Activated gamma-delta T cell (primary cell): ENCODE data around the gene PPP1R13L.

Source experiments
- DNase-seq: peaks from one replicate; lab custom pipeline; 2025; lab: John Stamatoyannopoulos, UW

The PPP1R13L gene

DNA sequence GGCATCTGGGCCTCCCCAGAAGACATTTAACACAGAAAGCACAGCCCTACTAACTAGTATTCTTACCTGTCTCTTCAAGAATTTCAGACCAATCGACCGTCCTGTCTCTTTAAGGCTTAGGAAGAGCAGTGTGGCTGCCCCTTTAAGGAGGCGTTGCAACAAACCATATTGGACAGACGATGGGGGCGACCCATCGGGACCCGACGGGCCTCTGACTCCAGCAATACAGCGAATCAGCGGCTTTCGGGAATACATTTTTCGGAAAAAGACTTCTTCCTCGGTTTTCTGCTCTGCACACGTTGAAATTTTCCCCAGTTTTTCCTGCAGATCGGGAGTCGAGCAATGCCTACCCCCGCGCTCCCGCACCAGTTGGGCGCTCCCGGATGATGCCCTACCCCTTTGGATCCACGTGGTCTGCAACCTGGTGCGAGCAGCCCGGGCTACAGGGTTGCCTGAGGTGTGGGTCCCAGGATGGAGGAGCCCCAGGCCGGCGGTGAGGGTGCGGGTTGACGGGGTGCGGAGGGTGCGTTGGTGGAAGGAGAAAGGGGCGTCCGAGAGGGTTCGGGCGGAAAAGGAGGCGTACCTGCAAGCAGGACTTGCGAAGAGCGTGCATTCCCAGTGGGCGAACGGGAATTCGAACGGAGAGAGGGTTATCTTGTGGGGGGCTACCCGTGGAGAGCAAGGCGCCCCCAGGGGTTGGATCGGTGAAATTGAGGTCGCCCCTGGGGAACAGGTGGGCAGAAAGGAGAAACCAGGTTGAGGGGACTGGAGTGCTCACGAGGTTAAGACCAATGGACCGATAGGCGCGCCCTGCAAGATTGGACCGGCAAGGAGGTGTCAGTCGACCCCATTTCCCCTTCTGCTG, 1.6 kb upstream of the PPP1R13L start, which contains the start of gene POLR1G:
POLR1G (plus strand) TSS at position 419 of the 865 bp plus-strand sequence; CDS start at position 472, 53 bp downstream.
- peak; percentile 50 for DNase-seq

DNA sequence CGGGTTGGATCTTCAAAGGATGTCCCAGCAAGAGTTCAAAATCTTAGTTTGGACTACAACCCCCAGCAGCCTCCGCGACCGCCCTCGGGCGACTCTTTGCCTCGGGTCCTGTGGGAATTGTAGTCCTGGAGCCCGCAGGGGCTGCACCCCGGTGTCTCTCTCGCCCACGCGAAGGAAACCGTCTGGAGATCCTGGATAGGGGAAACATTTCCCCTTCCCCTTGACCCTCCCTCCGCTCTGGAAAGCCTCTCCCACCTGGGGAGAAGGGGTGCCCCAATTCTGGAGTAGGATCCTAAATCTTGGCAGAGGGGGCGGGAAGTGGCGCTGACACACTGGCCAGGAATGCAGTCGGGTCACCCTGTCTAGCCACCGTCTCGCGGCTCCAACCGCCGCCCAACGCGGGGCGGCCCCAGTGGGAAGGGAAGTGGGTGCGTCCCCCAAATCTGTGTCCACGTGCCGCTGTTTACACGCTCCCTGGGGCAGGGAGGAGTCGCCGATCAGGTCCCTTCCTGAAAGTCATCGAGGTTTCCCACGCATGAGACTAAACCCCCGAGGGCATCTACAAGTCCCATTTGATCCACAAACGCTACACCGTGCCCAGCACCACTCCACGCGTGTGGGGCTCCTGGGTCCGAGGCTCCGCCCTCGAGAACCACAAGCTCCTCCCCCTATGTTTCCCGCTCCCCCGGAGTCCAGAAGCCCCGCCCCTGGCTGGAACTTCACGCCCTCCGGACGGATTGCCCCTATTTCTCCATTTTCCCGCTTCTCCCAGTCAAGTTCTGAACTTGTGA, 761 bp upstream of the PPP1R13L start:
- DNase-seq: peak; percentile 72

DNA sequence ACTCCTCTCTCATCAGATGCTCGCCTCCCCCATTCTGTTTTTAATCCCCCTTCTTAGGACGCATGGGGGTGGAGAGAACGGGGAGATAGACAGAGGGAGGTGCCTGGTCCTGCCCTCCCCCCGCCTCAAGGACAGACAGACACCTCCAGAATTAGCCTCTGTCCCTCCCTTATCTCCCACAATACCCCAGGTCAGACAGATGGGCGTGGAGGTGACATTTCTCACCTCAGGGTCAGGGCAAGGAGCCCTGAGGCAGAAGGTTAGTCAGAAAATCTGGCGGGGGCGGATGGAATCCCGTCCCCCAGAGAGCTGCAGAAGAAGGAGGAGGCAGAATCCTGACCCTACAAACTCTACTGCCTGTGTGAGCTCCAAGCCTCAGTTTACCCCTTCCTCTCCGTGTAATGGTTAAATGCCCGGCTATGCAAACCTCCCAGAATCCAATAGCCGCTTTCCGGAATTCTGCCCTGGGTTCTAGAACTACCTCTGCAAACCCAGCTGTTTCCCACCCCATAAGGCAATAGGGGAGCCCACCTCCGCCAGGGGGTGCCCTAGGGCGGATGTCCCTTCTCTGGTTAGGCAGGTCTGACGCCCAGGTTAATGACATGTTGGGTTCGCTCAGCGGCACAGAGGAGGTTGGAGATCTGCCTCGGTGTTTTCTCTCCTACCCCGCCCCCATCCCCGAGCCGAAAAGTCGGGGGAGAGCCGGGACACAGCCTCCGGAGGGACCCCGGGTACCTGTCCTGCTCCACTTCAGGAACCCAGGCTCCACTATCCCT, 900 bp downstream of the PPP1R13L start:
- DNase-seq: no peak

DNA sequence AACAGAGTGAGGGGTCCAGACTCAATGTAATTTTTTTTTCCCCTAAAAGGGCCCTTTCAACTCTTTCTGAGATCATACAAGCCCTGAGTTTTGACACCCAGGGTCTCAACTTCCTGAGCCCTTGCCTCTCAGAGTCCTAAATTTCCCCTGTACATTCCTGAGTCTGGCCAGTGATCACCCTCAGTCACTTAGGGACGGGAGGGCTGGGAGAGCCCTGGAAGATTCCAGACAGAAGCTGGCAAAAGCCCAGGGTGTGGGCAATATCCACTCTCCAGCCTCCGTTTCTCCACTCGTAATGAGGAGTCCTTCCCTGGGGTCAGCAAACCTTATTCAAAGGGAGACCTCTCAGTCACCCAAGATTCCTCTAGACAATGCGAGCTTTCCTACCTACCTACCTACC, 1.6 kb downstream of the PPP1R13L start:
- no peak for DNase-seq

DNA sequence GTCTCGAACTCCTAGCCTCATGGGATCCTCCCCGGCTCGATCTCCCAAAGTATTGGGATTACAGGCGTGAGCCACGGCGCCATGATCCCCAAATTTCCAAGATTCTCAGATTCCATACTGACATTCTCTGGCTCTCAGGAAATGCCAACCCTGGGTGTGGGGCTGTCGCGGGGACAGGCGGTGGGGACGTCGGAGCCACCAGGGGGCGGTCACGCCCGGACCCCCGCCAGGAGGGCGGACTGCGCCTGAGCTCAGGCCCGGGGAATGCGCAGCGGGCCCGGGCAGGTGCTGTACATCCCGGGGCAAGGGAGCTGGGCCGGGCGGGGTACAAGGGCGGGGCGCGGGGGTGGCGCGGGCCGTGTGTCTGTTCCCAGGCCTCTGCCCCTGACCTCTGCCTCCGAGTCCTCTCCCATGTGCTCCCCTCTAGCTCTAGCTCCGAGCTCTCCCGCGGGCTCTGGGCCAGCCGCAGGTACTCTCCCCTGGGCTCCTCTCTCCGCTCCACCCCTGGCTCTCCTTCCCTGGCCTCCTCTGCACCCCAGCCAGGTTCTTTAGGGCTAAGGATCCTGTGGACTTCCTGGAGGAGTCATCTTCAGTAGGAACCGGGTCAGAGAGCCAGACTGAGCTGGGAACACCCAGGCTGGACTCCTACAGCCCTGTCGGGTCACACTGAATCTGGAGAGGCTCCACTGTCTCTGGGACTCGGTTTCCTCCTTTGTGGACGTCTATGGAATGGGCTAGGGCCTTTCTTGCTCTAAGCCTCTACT, 2.4 kb downstream of the PPP1R13L start:
- DNase-seq: no peak

DNA sequence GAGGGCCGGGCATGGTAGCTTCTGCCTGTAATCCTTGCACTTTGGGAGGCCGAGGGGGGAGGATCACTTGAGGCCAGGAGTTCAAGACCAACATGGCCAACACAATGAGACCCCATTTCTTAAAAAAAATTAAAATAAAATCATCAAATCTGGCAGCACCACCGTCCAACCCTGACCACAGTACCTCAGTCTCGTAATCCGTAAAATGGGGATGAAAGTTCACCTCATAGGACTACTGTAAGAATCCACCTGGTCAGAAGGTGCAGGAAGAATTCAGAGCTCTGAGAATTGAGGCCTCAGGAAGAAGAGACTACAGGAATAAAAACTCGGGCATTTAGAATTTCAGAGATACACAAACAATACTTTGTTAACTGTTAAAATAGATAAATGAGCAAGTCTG, 3.1 kb downstream of the PPP1R13L start:
- DNase-seq: no peak

DNA sequence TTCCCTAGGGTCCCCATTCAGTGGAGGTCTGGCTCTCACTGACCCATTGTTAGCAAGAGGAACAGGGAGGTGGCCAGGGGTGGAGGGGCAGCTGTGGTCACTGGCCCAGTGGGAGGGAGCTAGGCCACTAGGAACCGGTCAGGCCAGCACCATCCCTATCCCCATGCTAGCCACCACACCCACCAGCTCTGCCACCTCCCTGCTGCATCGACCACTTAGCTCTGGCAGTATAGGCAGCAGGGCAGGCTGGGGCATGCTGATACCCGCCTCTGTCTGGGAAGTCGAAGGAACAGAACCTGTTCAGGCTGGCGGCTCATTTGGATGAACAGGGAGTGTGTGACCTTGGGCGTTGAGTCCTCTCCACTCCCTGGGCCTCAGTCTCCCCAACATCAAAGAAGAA, 4.7 kb downstream of the PPP1R13L start:
- no peak for DNase-seq

DNA sequence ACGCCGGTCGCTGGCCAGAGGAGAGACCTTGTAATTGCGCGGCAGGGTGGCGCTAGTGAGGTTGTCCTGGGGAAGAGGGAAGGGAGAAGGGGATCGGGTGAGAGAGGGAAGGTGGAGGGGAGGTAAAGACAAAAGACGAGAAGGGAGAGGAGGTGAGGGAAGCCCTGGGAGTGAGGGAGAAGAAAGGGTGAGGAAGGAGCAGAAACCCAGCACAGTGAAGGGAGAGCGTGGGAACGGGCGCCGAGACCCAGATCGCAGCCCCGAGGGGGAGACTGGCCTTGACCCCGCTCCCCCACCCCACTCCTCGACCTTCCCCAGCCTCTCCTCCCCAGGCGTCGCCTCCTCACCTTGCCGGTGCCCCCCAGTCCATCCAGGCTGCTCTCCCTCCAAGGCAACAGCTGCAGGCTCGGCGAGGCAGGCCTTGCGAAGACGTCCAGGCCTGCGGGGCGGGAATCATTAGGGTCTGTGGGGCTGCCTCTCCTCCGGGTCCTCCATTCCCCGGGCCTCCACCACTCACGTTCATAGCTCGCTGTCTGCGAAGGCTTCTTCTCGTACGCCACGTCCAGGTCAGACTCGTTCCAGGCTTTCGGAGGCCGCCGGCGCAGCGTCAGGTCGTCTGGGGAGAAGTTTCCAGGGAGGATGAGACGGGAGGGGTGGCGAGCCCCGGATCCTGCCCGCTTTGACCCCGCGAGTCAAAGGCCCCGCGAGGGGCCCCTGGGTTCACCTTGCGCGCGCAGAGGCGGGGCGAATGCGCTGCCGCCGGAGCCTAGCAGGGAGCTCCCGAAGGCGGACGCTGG, 8.8 kb downstream of the PPP1R13L start:
- DNase-seq: no peak

DNA sequence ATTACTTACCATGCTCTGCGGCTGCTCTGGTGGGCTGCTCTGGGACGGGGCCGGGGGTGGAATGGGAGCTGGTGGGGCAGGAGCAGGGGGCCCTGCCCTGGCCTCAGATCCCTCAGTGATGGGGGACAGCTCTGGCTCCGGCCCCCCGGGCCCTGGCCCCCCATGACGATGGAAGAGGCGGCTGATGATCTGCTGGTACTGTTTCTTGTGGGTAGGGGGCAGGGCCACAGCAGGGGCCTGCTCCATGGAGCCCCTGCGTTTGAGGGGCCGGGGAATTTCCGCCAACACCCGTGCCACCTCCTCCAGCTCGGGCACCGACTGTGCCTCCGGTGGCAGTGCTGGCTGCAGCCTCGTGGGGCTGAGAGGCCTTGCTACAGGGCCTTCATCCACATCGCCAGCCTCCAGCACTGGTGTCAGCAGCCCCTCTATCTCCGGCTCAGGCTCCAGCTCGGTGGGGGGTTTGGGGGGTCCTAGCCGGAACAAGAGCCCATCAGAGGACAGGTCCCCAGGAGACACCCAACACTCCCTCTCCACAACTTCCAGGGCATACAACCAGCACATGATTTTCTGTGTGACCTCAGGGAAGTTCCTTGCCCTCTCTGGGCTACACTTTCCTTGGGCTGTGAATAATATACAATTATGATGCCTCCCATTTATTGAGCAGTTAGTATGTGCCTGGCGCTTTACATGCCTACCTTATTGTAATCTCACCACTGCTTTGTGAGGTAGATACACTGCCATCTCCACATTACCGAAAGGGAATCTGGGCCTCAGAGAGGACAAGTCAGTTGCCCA, 12.8 kb downstream of the PPP1R13L start:
- no peak for DNase-seq

DNA sequence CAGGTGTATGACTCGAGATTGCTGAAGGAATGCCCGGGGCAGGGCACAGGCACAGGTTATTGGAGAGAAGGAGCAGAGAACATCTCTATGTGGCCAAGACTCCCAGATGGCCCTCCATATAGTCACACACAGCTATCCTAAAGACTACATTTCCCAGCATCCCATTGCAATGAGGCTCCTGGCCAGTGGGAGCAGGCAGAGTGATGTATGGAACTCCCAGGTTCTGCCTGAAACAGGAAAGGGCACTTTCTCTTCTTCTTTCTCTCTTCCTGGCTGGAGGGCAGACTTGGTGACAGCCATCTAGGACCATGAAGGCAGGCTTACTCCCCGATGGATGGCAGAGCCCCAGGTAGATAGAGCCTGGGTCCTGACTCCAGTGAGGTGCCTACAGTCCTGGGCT, 13.5 kb downstream of the PPP1R13L start:
- DNase-seq: no peak

DNA sequence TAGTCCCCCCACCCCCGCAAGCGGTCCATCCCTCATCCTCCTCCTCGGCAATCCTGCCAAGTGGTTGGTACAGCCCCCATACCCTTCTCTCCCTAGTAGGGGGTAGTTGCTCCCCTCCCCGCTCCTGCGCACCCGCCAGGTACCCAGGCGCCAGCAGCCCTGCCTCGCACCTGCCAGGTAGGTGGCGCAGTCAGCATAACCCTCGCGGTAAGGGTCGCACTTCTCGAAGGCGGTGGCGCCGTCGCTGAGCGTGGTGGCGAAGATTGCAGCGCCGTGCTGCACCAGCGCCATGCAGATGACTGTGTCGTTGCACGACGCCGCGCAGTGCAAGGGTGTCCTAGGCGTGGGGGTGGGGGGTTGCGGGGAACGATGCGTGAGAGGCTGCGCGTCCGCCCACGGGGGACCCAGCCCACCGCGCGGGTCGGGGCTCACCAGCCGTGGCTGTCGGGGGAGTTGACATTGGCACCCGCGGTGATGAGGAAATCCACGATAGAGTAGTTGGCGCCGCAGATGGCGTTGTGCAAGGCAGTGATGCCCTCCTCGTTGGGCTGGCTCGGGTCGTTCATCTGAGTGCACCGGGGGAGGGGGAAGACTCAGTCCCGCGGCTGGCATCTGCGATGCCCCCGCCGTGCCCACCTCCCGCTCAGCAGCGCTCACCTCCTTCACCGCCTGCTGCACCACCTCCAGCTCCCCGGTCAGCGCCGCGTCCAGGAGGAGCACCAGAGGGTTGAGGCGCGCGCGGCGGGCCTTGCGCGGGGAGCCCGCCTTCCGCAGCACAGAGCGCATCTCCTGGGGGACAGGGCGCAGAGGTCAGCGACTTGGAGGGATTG, 19.3 kb downstream of the PPP1R13L start:
- DNase-seq: no peak

DNA sequence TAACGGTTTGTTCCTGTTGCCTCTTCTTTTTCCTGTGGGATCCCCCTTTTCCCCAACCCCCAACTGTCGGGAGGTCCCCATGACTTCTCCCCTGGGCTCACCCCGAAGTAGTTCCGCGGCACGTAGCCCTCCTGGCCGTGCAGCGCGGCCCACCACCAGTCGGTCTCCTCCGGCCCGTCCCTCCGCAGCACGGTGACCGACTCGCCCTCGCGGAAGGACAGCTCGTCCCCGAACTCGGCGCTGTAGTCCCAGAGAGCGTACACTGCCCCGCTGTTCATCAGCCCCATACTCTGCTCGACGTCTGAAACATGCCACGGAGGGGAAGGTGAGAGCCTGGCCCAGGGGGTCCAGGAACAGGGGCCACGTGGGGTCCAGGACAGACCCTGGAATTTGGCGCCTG, 22.4 kb downstream of the PPP1R13L start:
- DNase-seq: no peak

DNA sequence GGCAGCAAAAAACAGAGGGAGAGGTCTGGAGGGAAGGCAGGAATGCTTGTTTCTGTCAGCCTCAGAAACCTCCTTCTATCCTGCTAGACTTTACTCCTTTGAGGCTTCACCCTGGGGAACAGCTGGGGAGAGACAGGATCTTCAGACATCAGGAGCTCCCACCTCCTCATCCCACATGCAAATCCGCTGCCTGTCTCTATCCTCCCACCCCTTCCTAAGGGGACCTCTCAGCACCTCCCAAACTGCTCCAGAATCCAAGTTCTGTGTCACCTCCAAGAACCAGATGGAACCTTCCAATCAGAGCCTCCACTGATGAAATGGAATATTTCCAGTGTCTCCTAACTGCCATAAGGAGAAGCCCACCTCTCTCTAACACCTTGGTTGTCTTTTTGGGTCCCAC, 24.8 kb downstream of the PPP1R13L start:
- DNase-seq: no peak

DNA sequence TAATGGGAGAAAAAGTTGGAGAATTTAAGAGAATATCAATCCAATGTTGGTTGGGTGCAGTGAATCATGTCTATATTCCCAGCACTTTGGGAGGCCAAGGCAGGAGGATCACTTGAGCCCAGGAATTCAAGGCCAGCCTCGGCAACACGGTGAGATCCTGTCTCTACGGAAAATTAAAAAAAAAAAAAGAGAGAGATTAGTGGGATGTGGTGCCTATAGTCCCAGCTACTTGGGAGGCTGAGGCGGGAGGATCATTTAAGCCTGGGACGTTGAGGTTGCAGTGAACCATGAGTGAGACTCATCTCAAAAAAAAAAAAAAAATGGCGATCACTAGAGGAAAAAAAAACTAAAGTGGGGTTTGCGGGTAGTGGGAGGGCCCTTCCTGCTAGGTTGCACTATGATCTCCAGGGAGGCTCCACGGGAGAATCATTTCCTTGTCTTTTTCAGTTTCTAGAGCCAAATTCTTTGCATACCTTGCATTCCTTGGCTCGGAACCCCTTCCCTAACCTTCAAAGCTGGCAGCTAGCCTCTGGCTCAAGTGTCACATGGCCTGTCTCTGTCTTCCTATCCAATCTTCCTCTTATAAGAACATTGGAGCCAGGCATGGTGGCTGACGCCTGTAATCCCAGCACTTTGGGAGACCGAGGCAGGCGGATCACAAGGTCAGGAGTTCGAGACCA, 28.7 kb downstream of the PPP1R13L start:
- DNase-seq: no peak

DNA sequence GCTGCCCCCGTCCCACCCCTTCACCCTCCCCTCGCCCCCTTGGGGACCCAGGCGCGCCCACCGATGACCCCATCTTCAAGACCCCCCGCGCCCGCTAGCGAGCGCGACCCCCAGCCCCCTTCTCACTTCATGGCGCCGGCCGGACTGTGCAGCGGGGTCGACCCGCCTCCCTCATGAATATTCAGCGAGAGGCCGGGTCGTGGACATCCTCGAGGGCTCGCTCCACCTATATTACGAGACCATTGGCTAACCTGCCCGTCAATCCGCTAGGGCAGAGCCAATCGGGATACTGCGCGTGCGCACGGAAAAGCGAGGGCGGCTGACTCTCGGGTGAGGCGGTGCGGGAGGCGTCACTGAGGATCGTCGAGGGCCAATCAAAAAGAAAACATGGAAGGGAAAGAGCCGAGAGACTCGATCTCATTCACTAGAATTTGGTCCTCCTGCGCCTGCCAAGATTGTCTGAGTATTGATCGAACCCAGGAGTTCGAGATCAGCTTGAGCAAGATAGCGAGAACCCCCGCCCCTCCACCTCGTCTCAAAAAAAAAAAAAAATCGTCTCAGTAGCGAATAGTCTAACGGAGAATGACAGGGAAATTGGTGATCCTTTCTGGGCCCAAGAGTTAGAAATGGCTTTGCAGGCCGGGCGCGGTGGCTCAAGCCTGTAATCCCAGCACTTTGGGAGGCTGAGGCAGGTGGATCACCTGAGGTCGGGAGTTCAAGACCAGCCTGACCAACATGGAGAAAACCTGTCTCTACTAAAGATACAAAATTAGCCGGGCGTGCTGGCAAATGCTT, 34.3 kb downstream of the PPP1R13L start, which contains the start of gene ERCC2:
ERCC2 (minus strand) TSS at position 164 of the 795 bp plus-strand sequence; CDS start at position 131, 33 bp downstream.
- peak; percentile 90 for DNase-seq

DNA sequence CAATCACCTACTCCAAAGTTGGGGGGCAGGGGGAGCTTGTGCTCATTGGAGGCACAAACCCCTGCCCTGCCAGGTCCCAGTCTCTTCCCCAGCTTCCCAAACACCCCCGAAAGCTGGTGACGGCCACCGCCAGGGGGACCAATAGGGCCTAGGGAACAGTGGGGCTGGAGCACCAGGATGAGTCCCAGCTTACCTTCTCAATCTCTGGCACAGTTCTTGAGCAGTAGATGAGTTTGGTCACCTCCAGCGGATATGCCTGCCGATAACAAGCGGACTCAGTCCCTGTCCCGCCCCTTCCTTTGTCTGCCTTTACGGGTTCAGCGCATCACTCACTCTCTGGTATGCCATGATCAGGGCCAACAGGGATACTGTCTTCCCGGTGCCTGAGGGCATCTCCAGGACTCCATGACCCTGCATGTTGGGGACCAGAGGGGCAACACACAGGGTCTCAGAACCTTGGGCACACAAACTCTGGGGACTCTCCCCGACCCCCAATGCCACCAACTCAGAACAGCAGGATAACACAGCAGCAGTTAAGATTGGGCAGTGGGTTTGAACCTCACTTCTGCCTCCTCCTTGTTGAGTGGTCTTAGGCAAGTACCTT, 36.0 kb downstream of the PPP1R13L start:
- DNase-seq: no peak

DNA sequence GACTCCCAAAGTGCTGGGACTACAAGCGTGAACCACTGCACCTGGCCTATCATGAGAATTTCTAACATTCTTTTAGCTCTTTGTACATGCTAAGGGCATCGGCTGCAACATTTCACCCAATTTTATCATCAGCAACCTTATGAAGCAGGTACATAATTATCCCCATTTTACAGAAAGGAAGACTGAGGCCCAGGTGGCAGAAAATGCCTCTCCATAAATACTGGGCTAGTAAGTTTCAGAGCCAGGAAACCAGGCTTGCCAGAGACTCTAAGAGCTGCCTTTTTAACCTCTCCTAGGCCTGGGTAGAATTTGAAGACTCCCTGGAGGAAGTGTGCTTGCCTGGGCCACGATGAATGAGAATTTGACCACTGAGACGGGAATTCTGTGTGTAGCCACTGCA, 36.7 kb downstream of the PPP1R13L start:
- no peak for DNase-seq
